HG02870 (cell line): Measurements from ENCODE around the gene DNAI4.
"Not testable (repeated sequence)": the region's sequence is repeated elsewhere in the genome, so short reads cannot be mapped to it uniquely, and the experiment has no call there.

Experiments used
- ATAC-seq: cut with Tn5 transposase; IDR thresholded peaks from one replicate; pipeline ENCODE4 v1.9.1; 2021; ENCODE audit warnings: mild to moderate bottlenecking, moderate library complexity; ENCODE audit not compliant: unreplicated experiment

Gene DNAI4, protein sequence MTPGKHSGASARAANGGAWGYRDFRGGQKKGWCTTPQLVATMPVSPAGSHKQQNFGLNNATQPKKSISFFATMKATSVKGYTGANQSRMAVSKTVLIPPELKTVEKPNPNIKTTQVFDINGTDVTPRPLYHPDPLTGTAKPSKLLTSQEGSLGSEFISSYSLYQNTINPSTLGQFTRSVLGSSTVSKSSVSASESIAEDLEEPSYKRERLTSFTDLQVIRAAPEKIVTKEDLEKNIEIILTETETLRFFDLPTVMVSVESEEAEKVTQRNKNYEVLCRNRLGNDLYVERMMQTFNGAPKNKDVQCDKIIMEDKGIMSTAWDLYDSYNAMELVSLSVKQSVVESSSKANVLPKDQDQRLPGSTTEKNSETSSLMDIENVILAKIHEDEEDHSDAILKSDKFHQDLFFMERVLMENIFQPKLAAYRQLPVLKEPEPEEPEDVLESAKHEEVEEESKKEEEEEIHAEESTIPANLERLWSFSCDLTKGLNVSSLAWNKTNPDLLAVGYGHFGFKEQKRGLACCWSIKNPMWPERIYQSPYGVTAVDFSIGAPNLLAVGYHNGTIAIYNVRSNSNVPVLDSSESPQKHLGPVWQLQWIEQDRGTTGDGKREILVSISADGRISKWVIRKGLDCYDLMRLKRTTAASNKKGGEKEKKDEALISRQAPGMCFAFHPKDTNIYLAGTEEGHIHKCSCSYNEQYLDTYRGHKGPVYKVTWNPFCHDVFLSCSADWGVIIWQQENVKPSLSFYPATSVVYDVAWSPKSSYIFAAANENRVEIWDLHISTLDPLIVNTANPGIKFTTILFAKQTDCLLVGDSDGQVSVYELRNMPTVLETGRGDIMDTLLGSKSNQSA

GRCh38 chr1:66924756-66925557 lies at the start of gene DNAI4, which contains the start of gene MIER1:
TSS of gene DNAI4 (minus strand) at chr1:66924856. CDS start at chr1:66924831, 25 bp downstream.
TSS of gene MIER1 (plus strand) at chr1:66924990. CDS start at chr1:66925029, 39 bp downstream.
- ATAC-seq = peak; percentile 95

DNA sequence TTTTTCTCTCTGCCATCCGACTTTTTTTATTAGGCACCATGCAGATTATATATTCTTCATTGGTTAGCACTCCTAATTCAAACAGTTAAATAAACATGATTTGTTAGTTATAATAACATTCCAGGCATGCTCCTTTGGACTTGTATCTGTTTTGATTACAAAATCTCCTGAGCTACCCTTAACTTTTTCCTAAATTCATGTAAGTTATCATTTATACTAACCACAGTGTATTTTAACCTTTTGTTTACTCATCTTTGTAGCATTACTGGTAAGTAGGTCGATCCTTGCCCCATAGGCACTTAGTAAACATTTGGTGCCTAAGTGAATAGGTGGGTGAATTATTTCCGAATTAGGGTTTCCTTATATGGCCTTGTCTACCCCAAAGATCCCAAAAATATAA lies 43.9 kb upstream of the DNAI4 start:
- ATAC-seq = no peak

GRCh38 chr1:66966188-66966873 lies 41.7 kb upstream of the DNAI4 start:
- not testable (repeated sequence) for ATAC-seq

DNA sequence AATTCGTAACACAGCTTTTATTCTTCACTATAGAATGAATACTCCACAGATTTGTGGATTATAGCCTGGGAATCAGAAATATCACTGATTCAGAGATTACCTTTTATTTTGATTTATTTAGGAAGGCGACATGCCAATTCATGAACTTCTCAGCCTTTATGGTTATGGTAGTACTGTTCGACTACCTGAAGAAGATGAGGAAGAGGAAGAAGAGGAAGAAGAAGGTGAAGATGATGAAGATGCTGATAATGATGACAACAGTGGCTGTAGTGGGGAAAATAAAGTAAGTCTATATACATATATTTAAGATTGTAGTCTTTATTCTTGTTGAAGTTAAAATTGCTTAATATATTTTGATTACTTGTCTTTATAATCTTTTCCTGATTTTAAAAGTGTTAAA lies 33.3 kb upstream of the DNAI4 start:
- ATAC-seq = no peak

DNA sequence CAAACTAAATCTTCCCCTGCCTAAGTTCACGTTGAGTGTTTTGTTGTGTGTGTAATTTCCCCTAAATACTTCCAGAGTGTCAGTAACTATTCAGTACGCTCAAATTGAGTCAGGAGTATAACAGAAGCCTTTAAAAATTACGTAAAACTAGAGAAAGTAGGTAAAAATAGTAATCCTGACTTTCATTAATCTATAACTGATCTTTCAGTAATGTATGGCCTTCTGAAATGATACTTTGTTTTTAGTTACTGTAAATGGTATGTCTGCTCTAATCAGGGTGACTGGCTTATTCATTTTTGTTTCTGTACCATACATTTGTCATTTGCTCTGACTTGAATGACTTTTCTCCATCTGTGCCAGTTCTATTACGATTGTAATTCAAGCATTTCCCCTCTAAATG lies 29.6 kb upstream of the DNAI4 start:
- ATAC-seq = peak; percentile 79

- no peak for ATAC-seq
Observed at GRCh38 chr1:66951513-66951912, 26.9 kb upstream of the DNAI4 start.

DNA sequence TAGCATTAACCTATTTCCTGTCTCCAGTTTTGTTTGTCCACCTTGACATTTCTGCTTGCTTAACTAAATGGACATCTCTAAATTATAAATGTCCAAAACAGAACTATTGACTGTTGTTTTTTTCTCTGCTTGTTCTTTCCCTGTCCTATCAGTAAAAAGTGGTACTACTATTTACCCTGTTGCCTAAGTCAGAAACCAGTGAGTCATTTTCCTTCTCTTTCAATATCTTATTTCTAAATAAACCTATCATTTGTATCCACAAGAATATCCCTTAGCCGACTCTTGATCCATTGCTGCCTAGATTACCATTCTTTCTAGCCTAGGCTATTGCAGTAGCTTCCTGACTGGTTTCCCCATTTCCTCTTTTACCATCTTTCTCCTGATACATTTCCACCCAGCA lies 22.6 kb upstream of the DNAI4 start:
- no peak for ATAC-seq

DNA sequence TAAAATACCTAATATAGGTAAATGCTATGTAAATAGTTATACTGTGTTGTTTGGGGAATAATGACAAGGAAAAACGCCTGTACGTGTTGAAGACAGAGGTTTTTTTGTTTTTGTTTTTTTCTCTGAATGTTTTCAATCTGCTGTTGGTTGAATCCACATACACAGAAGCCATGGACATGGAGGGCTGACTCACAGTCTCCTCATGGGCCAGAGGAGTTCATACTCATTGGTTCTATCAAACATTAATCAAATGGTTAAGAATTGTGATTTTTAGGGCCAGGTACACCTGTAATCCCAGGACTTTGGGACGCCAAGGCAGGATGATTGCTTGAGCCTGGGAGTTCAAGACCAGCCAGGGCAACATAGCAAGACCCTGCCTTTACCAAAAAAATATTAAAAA lies 20.7 kb upstream of the DNAI4 start:
- no peak for ATAC-seq

GRCh38 chr1:66944330-66945274 lies 19.9 kb upstream of the DNAI4 start:
- no peak for ATAC-seq

DNA sequence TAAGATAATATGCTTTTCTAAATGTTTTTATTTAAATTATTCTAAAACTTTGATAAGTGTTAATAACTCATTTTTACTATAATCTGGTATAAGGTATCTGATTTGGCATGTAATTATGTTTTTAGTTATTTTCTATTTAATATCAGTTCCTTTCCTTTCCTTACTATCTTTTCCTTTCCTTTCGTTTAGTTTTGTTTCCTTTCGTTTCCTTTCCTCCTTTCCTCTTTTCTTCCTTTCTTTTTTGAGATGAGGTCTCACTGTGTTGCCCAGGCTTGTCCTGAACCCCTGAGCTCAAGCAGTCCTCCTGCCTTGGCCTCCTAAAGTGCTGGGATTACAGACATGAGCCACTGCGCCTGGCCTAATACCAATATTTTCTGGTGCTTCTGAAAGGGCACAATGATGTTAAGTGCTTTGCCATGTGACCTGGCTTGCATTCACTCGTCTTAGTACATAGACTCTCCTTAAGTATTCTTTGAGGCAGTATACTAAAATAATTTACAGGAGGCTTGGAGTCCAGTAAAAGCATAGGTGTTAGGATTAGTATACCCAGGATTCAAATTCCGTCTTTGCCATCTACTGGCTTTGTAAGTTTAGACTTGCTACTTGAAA lies 18.8 kb upstream of the DNAI4 start:
- ATAC-seq = no peak

- ATAC-seq = no peak
Observed at GRCh38 chr1:66940981-66941380, 16.3 kb upstream of the DNAI4 start.

- ATAC-seq = no peak
Observed at GRCh38 chr1:66938613-66939012, 14.0 kb upstream of the DNAI4 start.

GRCh38 chr1:66937529-66938234 lies 13.0 kb upstream of the DNAI4 start:
- no peak for ATAC-seq

GRCh38 chr1:66933887-66934700 lies 9.4 kb upstream of the DNAI4 start:
- ATAC-seq = no peak

DNA sequence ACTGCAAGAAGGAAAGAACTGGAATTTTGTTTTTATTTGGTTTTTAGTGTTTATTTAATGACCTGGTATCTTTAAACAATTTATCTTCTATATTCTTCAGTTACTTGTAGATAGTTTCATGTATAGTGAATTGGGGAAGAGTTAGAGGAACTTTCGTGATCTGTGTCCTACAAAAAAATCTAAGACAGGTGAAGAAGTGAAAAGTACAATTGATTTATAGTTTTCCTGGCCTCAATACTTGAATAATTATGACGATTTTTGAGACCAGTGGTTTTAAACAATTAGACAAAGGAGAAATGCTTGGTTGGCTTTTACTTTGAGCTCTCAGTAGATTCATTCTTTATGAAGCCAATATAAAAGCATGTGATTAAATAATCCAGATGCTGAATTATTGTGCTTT lies 7.6 kb upstream of the DNAI4 start:
- no peak for ATAC-seq

- ATAC-seq = no peak
Observed at GRCh38 chr1:66931590-66931989, 6.9 kb upstream of the DNAI4 start.

- no peak for ATAC-seq
Observed at GRCh38 chr1:66930823-66931174, 6.1 kb upstream of the DNAI4 start.
